Stomach (tissue), 4 donors: ENCODE results near the gene MLST8.

Source experiments
- CTCF ChIP-seq, 7 experiments: fragments of 450-650 bp in 4 of 7; fragments of 200-600 bp in 3 of 7; sonication (generic) in 3 of 7; IDR thresholded peaks; one replicate each; pipeline ENCODE4 v1.5.1; 2016 to 2019; ENCODE audit warnings: antibody characterized with exemption in 7 of 7, control low read depth in 2 of 7, mild to moderate bottlenecking in 1 of 7
- EP300 ChIP-seq: sonication (generic); formaldehyde crosslinking; IDR thresholded peaks from one replicate; pipeline ENCODE4 v1.6.1; 2017; ENCODE audit warnings: antibody characterized with exemption
- POLR2A ChIP-seq, 4 donors: fragments of 450-650 bp; IDR thresholded peaks; one replicate each; pipeline ENCODE4 v1.6.1; 2016; ENCODE audit warnings: antibody characterized with exemption in 4 of 4, control low read depth in 2 of 4, mild to moderate bottlenecking in 1 of 4, moderate library complexity in 1 of 4

GRCh38 chr16:2181952-2182351, 23.3 kb upstream of the MLST8 start:
- TF ChIP-seq CTCF (IDR thresholded peaks at IDR 0.05), result no peak
- TF ChIP-seq POLR2A (IDR thresholded peaks at IDR 0.05), result no peak
- TF ChIP-seq EP300, result no peak
